HepG2 (cell line): ENCODE data around the gene RAD51. TPM values are rescaled to one million over a fixed set of nuclear protein-coding genes. Genes with fewer than 3 reads are reported as not detected.
A peak's percentile ranks its signal among the peaks of the same experiment; 100 is the strongest.

ENCODE experiments used
- BCLAF1 ChIP-seq: fragments of 450-650 bp; IDR thresholded peaks from 2 replicates; pipeline ENCODE4 v1.6.1; 2017; ENCODE audit warnings: mild to moderate bottlenecking
- GLMP ChIP-seq: sonication (generic); formaldehyde crosslinking; IDR thresholded peaks from 2 replicates; pipeline ENCODE4 v1.9.0; 2021; ENCODE audit warnings: missing genetic modification reagents, mild to moderate bottlenecking, borderline replicate concordance
- GTF2F1 ChIP-seq: fragments of 150-350 bp; IDR thresholded peaks from 2 replicates; pipeline ENCODE4 v1.6.1; 2014; ENCODE audit warnings: low read length
- HMGA1 ChIP-seq: sonication (generic); formaldehyde crosslinking; conservative IDR thresholded peaks from 2 replicates; pipeline ENCODE4 v1.4.0; 2020; ENCODE audit warnings: missing genetic modification reagents
- HNF4G ChIP-seq, 2 experiments: sonication (generic) in 1 of 2; formaldehyde crosslinking in 1 of 2; IDR thresholded peaks; 2 replicates each; pipeline versions ENCODE4 v1.4.0 to v1.6.1; 2011 to 2020; ENCODE audit warnings: borderline replicate concordance in 2 of 2, low read depth in 2 of 2, mild to moderate bottlenecking in 2 of 2, low read length in 1 of 2, missing genetic modification reagents in 1 of 2, moderate library complexity in 1 of 2
- KLF12 ChIP-seq: sonication (generic); formaldehyde crosslinking; IDR thresholded peaks from 2 replicates; pipeline ENCODE4 v1.4.0; 2020; ENCODE audit warnings: missing genetic modification reagents, borderline replicate concordance
- MIER3 ChIP-seq: IDR thresholded peaks from 2 replicates; pipeline ENCODE4 v1.6.1; 2016; ENCODE audit warnings: missing compliant biosample characterization, borderline replicate concordance
- NONO ChIP-seq, 2 experiments: fragments of 450-650 bp in 1 of 2; sonication (generic) in 1 of 2; formaldehyde crosslinking in 1 of 2; IDR thresholded peaks in 1 of 2; conservative IDR thresholded peaks in 1 of 2; 2 replicates each; pipeline versions ENCODE4 v1.6.1 to v1.8.0; 2017 to 2022; ENCODE audit warnings: mild to moderate bottlenecking in 1 of 2, missing genetic modification reagents in 1 of 2, moderate library complexity in 1 of 2
- NR1H2 ChIP-seq: sonication (generic); formaldehyde crosslinking; IDR thresholded peaks from 2 replicates; pipeline ENCODE4 v1.8.1; 2022; ENCODE audit warnings: low read depth, missing genetic modification reagents, borderline replicate concordance
- POLR2A ChIP-seq, 2 experiments: IDR thresholded peaks; 2 replicates each; pipeline ENCODE4 v1.6.1; 2011; ENCODE audit warnings: low read depth in 2 of 2, low read length in 2 of 2, mild to moderate bottlenecking in 1 of 2, moderate library complexity in 1 of 2; ENCODE audit not compliant: insufficient read depth in 1 of 2
- RELA ChIP-seq: sonication (generic); formaldehyde crosslinking; IDR thresholded peaks from 2 replicates; pipeline ENCODE4 v1.4.0; 2020; ENCODE audit warnings: missing genetic modification reagents
- RXRA ChIP-seq: sonication (generic); formaldehyde crosslinking; IDR thresholded peaks from 2 replicates; pipeline ENCODE4 v1.5.1; 2020; ENCODE audit warnings: missing genetic modification reagents
- SOX5 ChIP-seq: IDR thresholded peaks from 2 replicates; pipeline ENCODE4 v1.6.1; 2016; ENCODE audit warnings: borderline replicate concordance
- TEAD3 ChIP-seq: optimal IDR thresholded peaks from 2 replicates; pipeline ENCODE3; 2016; ENCODE audit warnings: borderline replicate concordance
- TP53 ChIP-seq: sonication (generic); formaldehyde crosslinking; conservative IDR thresholded peaks from 2 replicates; pipeline ENCODE4 v1.4.0; 2020; ENCODE audit warnings: missing genetic modification reagents
- ZBTB43 ChIP-seq: sonication (generic); formaldehyde crosslinking; conservative IDR thresholded peaks from 2 replicates; pipeline ENCODE4 v1.4.0; 2020; ENCODE audit warnings: missing genetic modification reagents
- ZNF101 ChIP-seq: sonication (generic); formaldehyde crosslinking; IDR thresholded peaks from 2 replicates; pipeline ENCODE4 v1.4.0; 2020; ENCODE audit warnings: mild to moderate bottlenecking, low read depth, missing genetic modification reagents, borderline replicate concordance
- ZNF512B ChIP-seq: sonication (generic); formaldehyde crosslinking; IDR thresholded peaks from 2 replicates; pipeline ENCODE4 v1.5.1; 2020; ENCODE audit warnings: missing genetic modification reagents, mild to moderate bottlenecking, borderline replicate concordance
- ZNF724P ChIP-seq: sonication (generic); formaldehyde crosslinking; IDR thresholded peaks from 2 replicates; pipeline ENCODE4 v1.8.0; 2022; ENCODE audit warnings: missing genetic modification reagents, borderline replicate concordance
- ZNF839 ChIP-seq: sonication (generic); formaldehyde crosslinking; IDR thresholded peaks from 2 replicates; pipeline ENCODE4 v1.4.0; 2020; ENCODE audit warnings: missing genetic modification reagents, mild to moderate bottlenecking, borderline replicate concordance
- ZSCAN30 ChIP-seq: sonication (generic); formaldehyde crosslinking; IDR thresholded peaks from 2 replicates; pipeline ENCODE4 v1.5.0; 2020; ENCODE audit warnings: mild to moderate bottlenecking, missing genetic modification reagents
- polyA plus RNA-seq, 8 experiments: library from polyadenylated mRNA; depleted of rRNA in 3 of 8; stranded (reverse) in 7 of 8; unstranded in 1 of 8; fragments of >200 nt; fragmentation: Illumina TruSeq in 4 of 8; extraction: Trizol in 4 of 8; gene quantifications; 2 replicates each; pipeline versions ENCODE4 v1.2.1 to v1.2.3, GENCODE V29; 2011 to 2016; ENCODE audit warnings: low read depth in 4 of 8, missing spikeins in 1 of 8, mixed read lengths in 1 of 8; ENCODE audit not compliant: insufficient read depth in 1 of 8
- total RNA-seq, 5 experiments: library from RNA; depleted of rRNA; stranded (reverse); fragments of >200 nt; fragmentation: Illumina TruSeq; extraction: Trizol; gene quantifications; 2 replicates each; pipeline ENCODE4 v1.2.3, GENCODE V29; 2016; ENCODE audit warnings: low read depth in 1 of 5

RAD51 gene
- total and polyA plus RNA-seq, 2 of the 13 experiments (the other 11 are each of a cell fraction or from before 2014, with no cell fraction given) = 8.5 to 12.8 TPM

- TF ChIP-seq NONO (IDR thresholded peaks at IDR 0.05) = no peak
- TF ChIP-seq NONO (CRISPR knock-in tag; conservative IDR thresholded peaks at IDR 0.05) = peak; percentile 57; the same call in 1 of the 2 replicates
- TF ChIP-seq ZBTB43 = peak; percentile 82; the same call in 1 of the 2 replicates
- TF ChIP-seq HNF4G (IDR thresholded peaks at IDR 0.05; ENCODE audit: borderline replicate concordance, low read depth, low read length) = no peak; the same call in 1 of the 2 replicates
- no peak for TF ChIP-seq HNF4G (CRISPR knock-in tag; IDR thresholded peaks at IDR 0.05; ENCODE audit: borderline replicate concordance, low read depth)
- TF ChIP-seq TP53 (CRISPR knock-in tag) = no peak; the same call in 1 of the 2 replicates
- TF ChIP-seq HMGA1 (CRISPR knock-in tag) = no peak
- no peak for TF ChIP-seq GLMP (CRISPR knock-in tag)
- TF ChIP-seq RELA = no peak
- TF ChIP-seq SOX5 = no peak; the same call in 1 of the 2 replicates
- peak; percentile 68 to 76; a peak in 3 of 4 replicates for TF ChIP-seq POLR2A (IDR thresholded peaks at IDR 0.05; ENCODE audit: insufficient read depth in 1 of 2, low read depth in 2 of 2, low read length in 2 of 2)
- no peak for TF ChIP-seq ZNF101 (CRISPR knock-in tag)
- TF ChIP-seq GTF2F1 = no peak
- peak; percentile 59 for TF ChIP-seq RXRA
- peak; percentile 83; the same call in 1 of the 2 replicates for TF ChIP-seq KLF12 (CRISPR knock-in tag)
- peak; percentile 77; the same call in 1 of the 2 replicates for TF ChIP-seq ZSCAN30
- TF ChIP-seq ZNF512B (CRISPR knock-in tag) = no peak
- TF ChIP-seq TEAD3 = peak; percentile 46
- no peak for TF ChIP-seq MIER3 (CRISPR knock-in tag)
- TF ChIP-seq BCLAF1 = no peak
- TF ChIP-seq ZNF724P (CRISPR knock-in tag) = peak; percentile 90
- 0 out of 2 replicates have a peak, but pooled peaks have one; percentile 58 for TF ChIP-seq NR1H2 (CRISPR knock-in tag)
- 0 out of 2 replicates have a peak, but pooled peaks have one; percentile 73 for TF ChIP-seq ZNF839 (CRISPR knock-in tag)
These were observed at the start of gene RAD51 (continued) for GRCh38 chr15:40694688-40695468.
